HEK293T (cell line): Measurements from ENCODE around the gene PERCC1.

ENCODE experiments used
- ARNT ChIP-seq: fragments of 450-650 bp; IDR thresholded peaks from 2 replicates; pipeline ENCODE4 v1.6.1; 2017; ENCODE audit warnings: mild to moderate bottlenecking
- BHLHE40 ChIP-seq: fragments of 450-650 bp; IDR thresholded peaks from 2 replicates; pipeline ENCODE4 v1.6.1; 2016; ENCODE audit warnings: mild to moderate bottlenecking, moderate library complexity, borderline replicate concordance
- ELF4 ChIP-seq: fragments of 450-650 bp; IDR thresholded peaks from 2 replicates; pipeline ENCODE4 v1.6.1; 2017; ENCODE audit warnings: antibody characterized with exemption
- FOXK2 ChIP-seq: fragments of 450-650 bp; IDR thresholded peaks from 2 replicates; pipeline ENCODE4 v1.6.1; 2016; ENCODE audit warnings: mild to moderate bottlenecking
- NFRKB ChIP-seq: fragments of 450-650 bp; IDR thresholded peaks from 2 replicates; pipeline ENCODE4 v1.6.1; 2016; ENCODE audit warnings: mild to moderate bottlenecking, moderate library complexity
- PKNOX1 ChIP-seq: fragments of 450-650 bp; IDR thresholded peaks from 2 replicates; pipeline ENCODE4 v1.6.1; 2016
- SP1 ChIP-seq: fragments of 450-650 bp; IDR thresholded peaks from 2 replicates; pipeline ENCODE4 v1.6.1; 2017

- TF ChIP-seq PKNOX1: no peak
- no peak for TF ChIP-seq ARNT
- TF ChIP-seq FOXK2: no peak
- TF ChIP-seq ELF4: no peak
- no peak for TF ChIP-seq NFRKB
- TF ChIP-seq BHLHE40: no peak
- no peak for TF ChIP-seq SP1
Observed at GRCh38 chr16:1459967-1460366, 29.1 kb downstream of the PERCC1 start.
